Measurements from ENCODE around the gene PRR14.
"Not testable (repeated sequence)": the region's sequence is repeated elsewhere in the genome, so short reads cannot be mapped to it uniquely, and the experiment has no call there.

The PRR14 gene

DNA sequence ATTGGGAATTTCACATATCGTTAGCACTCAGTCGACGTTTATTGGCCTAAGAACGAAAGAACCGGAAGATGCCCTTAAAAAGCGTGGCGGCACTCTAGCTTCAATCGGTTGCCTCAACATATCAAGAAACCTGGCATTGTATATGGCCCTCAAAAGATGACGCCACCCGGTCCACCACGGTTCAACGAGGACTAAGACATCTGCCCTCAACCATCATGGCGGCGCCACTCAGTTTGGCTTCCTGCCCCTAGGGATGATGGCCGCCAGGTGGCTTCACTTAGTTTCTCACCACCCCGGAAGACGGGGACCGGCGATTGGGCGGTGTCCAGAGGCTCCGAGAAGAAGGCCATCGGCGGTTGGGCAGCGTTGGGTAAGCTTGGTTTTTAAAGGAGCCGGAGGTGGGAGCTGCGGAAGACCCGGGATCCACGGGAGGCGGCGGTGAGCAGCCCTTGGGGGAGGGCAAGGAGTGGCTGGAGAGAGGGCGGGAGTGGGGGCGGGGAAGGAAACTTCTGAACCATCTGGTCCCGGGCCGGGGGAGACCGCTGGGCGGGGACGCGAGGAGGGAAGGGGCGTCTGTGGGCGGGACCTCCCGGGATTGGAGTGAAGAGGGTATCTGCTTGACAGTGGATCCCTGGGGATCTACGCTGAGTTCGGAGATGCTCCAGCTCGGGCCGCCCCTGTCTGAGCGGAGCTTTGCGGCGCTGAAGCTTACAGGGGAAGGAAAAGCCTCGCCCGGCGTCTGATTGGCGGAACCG lies at the start of gene PRR14:
PRR14 (plus strand) TSS at position 592 of the 755 bp plus-strand sequence. CDS start 686 bp downstream, outside the sequence.
- DNase-seq = peak; percentile 97

DNA sequence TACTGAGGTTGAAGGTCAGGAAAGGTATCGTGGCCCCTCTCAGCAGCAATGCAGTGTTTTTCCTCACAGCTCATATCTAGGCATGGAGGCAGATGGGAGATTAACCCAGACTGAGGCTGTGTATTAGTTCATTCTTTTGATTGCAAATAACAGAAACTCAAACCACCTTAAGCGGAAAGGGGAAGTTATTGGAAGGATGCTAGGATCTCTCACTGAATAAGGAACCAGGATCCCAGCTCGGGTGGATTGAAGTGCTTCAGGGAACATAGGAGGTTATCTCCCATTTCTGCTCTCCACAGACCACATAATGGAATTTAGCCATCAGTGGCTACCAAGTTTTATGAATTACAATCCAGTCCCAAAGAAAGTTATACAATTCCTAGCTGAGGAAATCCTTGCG lies 48.8 kb upstream of the PRR14 start:
- DNase-seq = no peak

DNA sequence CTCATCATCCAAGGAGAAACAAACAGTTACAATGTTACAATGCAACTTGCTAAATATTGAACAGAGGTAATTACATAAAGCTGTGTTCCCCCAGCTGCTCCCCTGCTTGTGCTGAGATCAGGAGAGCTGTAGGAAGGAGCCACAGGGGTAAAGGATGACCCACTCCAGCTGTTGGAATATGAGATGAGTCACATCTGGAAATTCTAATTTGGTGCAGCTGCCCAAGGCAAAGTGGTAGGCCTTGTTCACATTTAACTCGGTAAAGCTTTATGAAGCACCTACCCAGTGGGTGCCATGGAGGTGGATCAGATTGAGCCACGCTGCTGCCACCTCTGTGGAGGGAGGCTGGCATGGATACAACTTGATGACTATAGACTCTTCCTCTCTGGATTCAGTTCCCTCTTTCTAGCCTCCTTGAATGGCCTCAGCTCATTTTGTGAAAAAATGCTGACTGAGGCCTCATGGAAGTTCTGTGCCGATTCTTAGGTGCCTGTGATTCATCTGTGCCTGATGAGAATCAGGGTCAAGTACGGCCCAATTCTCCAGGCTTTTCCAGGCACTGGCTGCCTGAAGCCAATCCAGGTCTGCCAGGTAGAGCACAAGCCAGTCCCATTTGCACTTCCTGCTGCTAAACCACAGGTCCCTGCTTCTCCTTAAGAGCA lies 48.0 kb upstream of the PRR14 start:
- no peak for DNase-seq

DNA sequence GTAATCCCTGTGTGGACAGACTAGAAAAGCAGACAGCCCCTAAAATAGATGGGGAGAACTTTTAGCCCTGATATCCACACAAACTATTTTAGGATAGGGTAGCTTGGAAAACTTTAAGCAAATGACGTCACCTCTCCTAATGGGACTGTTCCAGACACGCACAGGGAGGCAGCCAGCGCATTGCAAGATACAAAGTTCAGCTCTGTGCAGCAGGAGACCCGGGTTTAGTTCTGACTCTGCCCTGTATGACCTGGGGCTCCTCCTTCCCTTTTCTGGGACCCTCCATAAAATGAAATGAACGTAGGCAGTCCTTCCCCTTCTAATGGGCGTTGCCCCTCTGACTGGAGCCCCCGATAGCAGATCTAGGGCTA lies 46.8 kb upstream of the PRR14 start:
- no peak for DNase-seq

DNA sequence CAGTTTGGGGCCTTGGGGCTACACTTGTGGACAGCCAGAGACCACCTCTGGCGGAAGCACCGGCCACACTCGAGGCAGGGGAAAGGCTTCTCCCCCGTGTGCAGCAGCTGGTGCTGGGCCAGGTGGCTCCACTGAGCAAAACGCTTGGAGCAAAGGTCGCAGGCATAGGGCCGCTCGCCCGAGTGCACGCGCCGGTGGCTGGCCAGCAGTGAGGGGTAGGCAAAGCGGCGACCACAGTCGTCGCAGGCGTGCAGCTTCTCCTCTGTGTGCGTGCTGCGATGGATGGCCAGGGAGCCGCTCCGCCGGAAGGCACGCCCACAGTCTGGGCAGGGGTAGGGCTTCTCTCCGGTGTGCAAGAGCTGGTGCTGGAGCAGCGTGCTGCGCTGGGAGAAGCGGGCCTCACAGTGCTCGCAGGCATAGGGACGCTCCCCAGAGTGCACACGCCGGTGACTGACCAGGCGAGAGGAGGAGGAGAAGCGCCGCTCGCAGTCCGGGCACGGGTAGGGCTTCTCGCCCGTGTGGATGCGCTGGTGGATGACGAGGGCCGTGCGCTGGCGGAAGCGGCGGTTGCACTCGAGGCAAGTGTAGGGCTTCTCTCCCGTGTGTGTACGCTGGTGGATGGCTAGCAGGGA lies 46.3 kb upstream of the PRR14 start:
- no peak for DNase-seq

DNA sequence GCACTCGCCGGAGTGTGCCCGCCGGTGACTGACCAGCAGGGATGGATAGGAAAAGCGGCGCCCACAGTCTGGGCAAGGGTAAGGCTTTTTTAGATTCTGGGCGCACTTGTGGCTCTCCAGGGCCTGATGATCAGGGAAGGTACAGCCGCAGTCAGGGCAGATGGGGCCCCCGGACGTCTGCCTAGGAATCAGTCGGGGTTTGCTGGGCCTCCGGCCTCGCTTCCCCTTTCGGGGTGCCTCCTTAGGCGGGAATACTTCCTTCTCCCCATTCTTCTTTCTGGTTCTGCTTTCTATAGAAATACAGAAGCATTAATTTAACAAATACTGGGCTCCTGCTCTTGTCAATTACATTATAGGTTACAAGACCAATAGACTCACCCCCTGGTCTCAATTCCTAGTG lies 45.6 kb upstream of the PRR14 start:
- DNase-seq = no peak

DNA sequence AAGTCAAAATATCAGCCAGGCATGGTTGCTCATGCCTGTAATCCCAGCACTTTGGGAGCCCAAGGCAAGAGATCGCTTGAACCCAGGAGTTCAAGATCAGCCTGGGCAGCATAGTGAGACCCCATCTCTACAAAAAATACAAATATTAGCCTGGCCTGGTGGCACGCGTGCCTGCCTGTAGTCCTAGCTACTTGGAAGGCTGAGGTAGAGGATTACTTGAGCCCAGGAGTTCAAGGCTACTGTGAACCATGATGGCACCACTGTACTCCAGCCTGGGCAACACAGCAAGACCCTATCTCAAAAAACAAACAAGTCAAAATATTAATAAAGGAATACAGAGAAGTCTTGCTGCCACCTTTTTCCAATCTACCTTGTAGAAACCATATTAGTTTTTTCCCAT lies 44.8 kb upstream of the PRR14 start:
- no peak for DNase-seq

DNA sequence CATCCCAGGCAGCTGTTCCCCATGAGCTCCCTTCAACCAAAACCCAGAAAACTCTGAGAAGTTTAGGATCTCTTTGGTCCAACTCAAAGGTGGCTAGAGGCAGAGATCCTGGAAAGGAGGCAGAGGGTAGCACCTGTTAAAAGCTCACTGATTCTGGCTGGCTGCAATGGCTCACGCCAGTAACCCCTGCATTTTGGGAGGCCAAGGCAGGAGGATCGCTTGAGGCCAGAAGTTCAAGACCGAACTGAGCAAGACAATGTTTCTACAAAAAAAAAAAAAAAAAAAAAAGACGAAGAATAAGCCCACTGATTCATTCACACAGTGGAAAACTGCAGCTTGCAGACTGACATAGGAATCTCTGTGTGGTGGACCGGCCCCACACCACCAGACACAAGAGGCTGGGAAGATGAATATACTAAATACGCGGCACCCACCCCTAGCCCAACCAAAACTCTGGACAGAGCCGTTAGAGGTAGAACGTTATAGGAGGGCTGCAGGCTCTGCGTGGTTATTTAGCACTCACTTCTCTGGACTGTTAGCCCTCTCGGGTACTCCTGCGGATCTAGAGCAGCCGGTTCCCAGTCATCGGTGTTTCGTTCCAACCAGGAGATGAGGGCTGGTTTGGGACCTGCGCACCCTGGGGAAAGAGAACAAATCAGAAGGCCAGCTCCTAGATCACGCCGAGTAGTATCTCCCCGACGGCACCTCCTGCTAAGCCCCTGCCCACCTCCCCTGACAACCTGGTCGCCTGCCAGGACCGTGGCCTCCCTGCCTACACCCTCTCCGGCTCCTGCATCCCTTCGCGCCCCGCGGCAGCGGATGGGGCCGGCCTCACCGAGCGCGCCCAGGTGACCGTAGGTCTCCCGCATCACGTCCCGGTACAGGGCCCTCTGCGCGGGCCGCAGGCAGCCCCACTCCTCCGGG lies 41.5 kb upstream of the PRR14 start:
- peak; percentile 28 for DNase-seq

DNA sequence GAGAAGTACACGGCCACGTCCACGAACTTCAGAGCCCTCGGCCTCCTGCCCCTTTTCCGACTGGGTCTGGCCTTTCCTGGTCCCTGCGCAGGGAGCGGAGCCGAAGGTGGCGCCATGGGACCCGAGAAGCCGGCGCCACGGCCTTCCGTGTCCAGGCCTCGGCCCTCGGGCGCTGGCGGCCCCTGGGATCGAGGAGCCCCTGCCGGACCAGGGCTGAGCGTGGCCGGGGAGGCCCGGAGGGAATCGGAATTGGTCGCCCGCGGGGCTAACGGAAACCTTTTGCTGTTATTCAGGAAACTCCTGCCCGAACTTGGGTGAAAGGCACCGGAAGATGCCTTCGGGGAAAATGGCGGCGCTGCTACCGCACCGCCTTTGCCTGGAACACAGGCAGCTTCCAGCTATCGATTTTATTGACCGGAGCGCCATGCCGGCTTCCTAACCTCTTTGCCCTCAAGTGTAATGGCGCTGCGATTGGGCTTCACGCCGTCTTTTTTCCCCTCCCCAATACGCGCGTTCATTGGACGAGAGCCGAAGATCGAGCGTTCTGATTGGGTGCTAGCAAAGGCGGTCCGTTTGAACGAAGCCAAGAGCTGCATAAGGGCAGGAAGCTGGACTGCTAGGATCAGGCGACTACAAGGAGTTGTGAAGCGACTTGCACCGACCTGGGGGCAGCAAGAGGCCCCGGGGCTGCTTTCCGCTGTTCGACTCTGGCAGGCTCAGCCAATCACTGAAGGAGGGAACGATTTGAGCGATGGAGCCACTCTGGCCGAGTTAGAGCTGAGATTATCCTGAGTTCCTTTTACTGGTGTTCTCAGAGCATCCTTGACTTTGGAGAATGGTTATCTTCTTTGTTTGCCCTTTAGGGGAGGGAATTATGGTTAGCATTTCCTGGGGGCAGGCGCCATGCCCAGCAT lies 40.6 kb upstream of the PRR14 start, which contains the start of gene ZNF689:
ZNF689 (minus strand) TSS at position 464 of the 914 bp plus-strand sequence; CDS start at position 116, 348 bp downstream.
- DNase-seq = peak; percentile 93

DNA sequence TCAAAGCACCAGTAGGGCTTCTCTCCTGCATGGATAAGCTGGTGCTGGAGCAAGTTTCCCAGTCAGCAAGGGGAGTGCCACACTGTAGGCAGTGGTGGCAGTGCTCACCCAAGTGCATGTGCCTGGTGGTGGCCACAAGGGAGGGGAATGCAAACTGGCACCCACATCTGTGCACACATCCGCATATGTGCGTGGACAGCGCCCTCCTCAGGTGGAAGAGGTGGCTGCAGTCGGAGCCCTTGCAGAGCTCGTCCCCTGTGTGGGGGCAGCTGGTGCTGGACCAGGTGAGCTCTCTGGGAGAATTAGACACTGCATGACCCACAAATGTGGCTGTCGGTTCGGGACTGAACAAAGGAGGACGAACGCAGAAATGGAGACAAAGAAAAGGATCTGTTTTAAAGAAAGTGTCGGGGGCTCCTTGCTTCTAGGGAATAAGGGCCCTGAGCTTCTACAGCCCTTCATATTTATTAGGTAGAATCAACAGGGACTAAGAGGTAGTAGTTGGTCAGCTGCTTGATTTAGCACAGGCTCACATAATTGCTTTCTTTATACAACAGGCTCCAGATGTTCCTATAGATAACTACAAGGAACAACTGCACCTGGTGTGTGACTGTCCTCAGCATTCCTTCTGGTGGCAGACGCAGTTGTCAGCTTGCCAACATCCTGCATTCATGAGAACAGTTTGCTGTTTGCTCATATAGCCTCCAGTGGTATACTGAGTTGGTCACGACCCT lies 35.2 kb upstream of the PRR14 start:
- peak; percentile 34 for DNase-seq

DNA sequence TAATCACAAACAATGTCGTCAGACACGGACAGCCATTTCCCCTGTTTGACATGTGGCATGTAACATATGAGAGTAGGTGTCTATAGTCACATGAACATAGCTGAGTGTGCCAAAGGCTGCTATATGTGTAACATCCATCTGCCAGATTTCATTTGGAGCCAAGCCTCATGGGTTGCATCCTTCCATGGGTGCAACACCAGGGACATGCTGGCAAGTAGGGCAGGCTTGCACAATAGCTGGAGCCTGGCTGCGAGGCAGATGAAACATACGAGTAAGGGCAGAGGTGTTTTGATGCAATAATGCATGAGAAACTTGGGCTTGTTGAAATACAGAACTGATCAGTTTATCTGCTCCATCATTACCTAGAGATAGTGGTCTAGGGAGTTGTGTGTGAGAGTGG lies 31.6 kb upstream of the PRR14 start:
- no peak for DNase-seq

DNA sequence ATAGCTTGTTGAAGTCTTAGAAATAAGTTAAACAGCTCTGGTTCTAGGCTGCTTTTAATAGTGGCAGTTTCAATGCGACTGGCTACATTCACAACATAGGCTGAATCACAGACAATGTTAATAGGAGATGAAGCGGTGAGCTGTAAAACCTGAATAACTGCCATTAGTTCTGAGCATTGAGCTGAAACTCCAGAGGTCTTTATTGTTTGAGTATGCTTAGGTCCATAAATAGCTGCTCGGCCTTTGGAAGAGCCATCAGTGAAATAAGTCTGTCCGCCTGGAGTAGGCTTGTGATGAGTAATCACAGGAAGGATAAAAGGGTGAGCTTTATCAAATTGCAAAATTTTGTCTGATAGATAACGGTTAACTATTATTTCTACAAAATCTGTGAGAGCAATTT lies 31.1 kb upstream of the PRR14 start:
- no peak for DNase-seq

DNA sequence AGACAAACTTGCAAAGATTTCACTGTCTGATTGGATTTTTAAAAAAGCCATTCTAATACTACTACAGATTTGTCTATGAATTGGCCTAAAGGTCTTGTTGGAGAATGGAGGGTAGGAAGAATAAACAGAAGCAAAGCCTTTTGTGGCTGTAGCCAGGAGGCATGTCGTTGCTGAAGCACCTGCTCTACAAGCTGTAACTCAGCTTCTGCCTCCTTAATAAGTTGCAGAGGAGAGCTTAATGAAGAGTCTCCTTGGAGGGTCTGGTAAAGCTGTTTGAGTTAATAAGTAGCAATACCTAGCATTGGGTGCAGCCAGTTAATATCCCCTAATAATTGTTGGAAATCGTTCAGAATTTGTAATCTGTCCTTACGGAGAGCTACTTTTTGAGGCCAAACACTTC lies 30.6 kb upstream of the PRR14 start:
- no peak for DNase-seq

DNA sequence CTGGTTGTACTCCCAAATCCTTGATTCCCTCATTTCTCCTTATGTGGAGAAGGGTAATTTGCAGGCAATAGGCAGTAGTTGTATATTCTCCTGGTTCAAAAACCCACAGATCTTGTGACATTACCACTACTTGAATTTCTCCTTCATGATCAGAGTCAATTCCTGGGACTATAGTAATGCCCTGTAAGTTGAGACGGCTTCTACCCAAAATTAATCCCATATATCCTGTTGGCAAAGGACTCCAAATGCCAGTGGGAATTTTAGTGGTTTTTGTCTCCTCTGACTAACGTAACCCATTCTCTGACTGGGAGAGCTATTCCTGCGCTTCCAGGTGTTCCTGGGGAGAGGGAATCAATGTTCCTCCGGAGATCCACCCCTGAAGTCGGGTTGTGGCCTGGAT lies 29.0 kb upstream of the PRR14 start:
- no peak for DNase-seq

DNA sequence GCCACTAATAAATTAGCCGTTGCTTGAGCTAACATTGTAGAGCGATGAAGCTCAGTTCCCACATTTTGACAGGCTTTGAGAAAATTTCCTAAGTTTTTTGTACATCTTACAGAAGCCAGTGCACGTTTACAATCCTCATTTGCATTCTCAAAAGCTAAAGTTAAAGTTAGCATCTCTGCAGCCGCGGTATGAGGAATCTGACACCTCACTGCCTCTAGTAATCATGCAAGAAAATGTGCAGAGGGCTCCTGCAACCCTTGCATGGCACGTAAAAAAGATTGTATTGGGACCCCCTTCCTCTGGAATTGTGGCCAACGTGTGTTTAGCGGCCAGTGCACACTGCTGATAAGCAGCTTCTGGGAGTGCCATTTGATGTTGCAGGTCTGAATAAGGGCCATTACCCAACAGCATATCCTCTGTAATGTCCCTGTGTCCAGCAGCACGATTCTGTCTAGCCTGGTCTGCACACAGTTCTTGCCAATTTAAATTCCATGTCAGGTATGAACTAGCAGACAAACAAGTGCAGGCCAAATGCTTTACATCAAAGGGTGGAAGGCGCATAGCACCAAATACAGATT lies 28.2 kb upstream of the PRR14 start:
- no peak for DNase-seq

DNA sequence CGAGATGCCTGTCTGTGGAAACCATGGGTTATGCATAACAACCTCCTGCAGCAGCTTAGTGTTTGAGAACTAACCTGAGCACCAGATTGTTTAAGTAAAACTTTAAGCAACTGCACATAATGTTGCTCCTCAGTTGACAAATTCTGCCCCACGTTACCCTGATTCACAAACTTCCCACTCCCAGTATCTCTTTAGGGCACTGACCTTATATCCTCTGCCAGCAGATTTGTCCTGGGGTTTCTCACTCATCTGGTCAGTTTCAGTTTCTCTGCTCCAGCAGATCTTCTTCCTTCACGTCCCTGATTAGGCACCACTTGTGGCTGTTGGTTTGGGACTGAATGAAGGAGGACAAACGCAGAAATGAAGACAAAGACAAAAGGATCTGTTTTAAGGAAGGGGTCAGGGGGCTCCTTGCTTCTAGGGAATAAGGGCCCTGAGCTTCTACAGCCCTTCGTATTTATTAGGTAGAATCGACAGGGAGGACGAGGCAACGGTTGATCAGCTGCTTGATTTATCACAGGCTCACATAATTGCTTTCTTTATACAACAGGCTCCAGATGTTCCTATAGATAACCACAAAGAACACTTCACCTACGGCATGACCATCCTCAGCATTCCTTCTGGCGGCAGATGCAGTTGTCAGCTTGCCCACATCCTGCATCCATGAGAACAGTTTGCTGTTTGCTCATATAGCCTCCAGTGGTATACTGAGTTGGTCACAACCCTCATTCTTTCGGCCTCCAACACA lies 27.1 kb upstream of the PRR14 start:
- no peak for DNase-seq

DNA sequence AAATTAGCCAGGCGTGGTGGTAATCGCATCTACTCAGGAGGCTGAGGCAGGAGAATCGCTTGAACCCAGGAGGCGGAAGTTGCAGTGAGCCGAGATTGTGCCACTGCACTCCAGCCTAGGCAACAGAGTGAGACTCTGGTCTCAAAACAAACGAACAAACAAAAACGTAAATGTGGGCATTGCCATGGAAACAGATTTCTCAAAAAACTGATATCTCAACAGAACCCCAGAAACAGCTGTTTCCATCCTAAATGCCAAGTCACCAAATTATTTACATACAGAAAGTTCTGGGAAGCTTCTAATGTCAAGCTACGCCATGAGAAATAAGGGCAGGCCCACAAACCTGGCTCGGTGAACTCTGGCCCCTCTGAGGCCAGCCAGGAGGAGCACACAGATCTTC lies 24.5 kb upstream of the PRR14 start:
- no peak for DNase-seq

DNA sequence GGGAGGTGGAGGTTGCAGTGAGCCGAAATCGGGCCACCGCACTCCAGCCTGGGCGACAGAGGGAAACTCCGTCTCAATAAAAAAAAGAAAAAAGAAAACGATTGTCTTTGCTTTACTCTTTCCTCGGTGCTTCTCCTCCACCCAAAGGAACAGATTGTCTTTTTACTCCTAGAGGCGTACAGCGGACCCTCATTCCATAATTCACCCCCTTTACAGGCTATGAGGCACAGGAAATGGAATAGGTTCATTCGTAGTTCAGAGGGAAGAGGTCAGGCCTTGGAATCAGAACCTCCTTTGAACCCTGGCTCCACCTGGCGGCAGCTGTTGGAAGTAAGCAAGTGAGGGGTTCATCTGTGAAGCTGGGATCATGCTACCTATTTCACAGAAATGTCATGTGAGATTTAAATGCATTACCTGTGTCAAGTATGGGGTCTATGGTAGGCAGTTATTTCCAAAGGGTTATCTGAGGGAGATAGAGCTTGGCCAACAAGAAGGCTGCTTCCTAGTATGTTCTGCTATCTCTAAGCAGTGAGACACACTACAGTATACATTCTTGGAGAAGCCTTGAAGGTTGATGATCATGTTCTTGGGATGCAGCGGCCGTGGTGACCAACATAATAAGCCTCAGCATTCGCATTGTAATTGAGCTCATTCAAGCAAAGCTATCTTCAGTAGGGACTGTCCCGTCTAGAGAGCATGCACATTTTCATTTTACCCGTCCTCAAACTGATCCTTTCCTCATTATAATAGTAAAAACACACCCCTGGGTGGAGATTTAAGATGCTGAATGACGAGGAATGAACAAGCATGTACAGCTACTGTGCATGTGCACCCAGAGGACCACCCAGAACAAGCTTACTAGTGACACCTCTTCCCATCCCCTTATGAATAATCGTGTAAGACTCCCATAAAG lies 21.9 kb upstream of the PRR14 start:
- DNase-seq = peak; percentile 80

DNA sequence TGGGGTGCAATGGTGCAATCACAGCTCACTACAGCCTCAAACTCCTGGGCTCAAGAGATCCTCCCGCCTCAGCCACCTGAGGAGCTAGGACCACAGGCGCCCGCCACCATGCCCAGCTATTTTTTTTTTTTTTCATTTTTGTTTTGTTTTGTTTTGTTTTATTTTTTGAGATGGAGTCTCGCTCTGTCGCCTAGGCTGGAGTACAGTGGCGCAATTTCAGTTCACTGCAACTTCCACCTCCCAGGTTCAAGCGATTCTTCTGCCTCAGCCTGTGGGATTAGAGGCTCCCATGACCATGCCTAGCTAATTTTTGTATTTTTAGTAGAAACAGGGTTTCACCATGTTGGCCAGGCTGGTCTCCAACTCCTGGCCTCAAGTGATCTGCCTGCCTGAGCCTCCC lies 18.3 kb upstream of the PRR14 start:
- DNase-seq = not testable (repeated sequence)

All from activated CD4-positive, alpha-beta T cell treated with anti-CD3 and anti-CD28 coated beads for 1 hour (primary cell).